Stimulated activated CD8-positive, alpha-beta memory T cell treated with anti-CD3 and anti-CD28 coated beads, Interleukin-4, amount 100 ng/mL, for 1 hour (primary cell): ENCODE data around the gene CRYBA4.
A peak's percentile ranks its signal among the peaks of the same experiment; 100 is the strongest.

ENCODE experiments used
- DNase-seq, 2 donors: peaks; one replicate each; pipeline ENCODE4 v3.0.0-alpha.2; 2020; ENCODE audit warnings: low read depth in 2 of 2, low spot score in 1 of 2

Gene CRYBA4

DNA sequence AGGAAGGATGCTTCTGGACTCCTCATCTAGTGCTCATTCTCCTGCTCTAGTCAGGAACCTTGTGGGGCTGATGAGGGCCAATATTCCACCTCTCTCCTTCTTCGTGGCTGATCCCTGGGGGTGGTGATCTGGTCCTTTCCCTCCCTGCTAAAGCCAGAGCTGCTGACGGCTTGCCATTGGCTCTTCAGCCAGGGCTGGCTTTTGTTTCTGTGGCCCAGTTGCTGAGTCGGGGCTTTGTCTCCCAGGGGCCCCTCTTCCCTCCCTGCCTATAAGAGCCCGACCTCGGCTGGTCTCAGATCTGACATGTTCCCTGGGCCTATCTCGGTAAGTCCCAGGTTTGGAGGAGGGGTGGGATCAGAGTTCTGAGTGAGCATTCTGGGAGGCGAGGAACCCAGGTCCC lies at the start of gene CRYBA4:
TSS of gene CRYBA4 (plus strand) at position 301 of the 400 bp plus-strand sequence. CDS start 634 bp downstream, outside the sequence.
- DNase-seq: no peak

DNA sequence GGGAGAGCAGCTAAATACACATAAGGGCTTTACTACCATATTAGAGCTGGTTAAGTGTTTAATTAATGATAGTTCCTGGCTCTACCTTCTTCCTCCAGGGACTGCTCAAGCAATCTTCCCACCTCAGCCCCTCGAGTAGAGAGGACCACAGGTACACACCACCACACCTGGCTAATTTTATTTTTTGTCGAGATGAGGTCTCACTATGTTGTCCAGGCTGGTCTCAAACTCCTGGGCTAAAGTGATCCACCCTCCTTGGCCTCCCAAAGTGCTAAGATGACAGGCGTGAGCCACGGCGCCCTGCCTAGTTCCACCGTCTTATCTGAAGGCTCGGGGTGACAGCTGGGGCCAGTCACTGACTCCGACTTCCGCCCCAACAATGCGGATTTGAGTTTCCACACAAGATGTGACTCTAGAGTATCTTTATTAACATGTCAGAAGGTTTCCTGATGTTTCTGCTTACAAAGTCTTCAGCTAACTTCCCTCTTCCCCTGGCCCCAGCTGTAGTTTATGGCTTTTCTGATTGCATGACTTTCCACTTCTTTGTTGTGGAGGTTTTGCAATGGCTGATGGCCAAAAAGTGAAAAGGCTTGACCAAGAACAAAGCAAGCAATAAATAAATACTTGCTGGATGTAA lies 48.6 kb upstream of the CRYBA4 start:
- DNase-seq: no peak

DNA sequence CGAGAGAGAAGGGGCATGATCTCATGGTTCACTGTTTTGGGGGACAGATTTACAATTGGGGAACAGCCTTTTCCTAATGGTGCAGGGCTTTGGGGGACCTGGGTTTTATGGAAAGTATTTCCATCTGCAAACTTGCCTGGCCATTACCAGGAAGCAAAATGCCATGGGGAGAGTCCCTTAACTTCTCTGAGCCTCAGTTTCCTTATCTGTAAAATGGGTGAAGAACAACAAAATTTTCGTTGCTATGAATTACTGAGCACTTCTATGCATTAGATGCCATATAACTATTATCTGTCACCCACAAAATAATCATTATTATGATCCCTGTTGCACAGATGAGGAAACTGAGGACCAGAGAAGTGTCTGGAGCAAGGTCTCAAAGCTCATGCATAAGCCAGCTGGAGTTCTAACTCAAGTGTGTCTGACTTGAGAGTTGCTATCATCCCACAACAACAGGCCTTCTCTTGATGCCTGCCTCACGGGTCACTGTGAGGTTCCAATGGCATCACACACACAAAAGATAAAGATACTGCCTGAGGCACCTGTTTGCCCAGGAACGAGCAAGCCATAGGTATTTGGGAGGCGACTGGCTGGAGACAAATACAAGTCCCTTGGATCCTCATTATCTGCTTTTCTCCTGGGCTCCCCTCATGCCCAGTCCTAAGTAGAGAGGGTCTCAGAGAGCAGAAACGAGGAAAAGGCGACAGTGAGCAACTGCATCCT lies 47.6 kb upstream of the CRYBA4 start:
- no peak for DNase-seq

DNA sequence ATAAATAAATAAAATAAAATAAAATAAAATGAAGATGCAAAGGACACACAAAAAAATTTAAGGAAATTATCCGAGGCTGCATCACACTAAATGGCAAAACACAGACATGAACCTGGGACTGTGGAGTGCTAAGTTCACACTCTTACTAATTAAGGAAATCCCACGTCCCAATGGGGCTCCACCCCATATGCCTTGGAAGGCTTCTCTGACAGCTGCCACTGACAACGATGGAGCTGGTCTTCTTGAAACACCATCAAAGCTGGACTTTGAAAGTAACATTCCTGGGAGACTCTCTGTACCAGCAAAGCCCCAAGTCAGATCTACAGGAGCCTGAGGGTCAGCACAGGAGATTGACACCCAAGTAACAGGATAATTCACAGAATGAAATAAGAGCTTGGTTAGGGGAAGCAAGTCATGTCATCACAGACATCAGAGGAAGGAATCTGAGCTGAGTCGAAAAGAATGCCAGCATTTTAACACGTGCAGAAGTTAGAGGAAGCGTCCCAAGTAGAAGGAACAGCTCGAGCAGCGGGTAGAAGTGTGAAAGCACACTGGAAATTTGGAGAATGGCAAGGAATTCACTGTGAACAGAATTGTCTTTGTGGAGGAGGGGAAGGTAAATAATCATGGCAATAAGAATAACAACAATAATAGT lies 45.6 kb upstream of the CRYBA4 start:
- DNase-seq: no peak

DNA sequence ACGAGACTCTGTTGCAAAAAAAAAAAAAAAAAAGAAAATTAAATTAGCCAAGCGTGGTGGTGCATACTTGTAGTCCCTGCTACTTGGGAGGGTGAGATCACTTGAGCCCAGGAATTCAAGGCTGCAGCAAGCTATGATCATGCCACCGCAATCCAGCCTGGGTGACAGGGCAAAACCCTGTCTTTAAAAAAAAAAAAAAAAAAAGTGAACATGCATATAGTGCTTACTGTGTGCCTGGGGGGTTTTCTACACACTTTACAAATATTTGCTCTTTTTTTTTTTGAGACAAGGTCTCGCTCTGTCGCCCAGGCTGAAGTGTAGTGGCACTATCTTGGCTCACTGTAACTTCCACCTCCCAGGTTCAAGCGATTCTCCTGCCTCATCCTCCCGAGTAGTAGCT lies 44.7 kb upstream of the CRYBA4 start:
- DNase-seq: no peak

DNA sequence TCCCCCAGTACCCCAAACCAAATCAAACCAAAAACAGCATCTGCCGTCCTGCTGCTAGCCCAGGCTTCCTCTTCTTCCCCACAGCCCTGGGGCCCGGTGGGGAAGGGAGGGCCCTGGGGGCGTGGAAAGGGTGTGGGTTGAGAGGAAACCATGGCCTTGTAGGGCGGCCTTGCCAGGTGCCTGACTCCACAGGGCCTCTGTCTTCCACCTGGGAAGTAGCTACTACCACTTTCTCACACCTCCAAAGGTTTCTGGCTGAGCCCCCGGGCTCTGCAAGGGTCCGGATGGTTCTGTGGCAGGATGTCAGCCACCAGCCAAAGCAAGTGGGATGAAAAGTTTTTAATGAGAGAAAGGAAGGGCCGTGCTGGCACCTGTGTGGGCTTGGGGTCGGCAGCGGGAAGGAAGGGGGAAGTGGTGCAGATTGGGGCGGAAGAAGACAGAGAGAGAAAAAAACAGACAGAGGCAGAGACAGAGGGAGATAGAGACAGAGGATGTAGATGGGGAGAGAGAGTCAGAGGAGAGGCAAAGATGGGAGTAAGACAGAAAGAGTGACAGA lies 42.4 kb upstream of the CRYBA4 start:
- no peak for DNase-seq

DNA sequence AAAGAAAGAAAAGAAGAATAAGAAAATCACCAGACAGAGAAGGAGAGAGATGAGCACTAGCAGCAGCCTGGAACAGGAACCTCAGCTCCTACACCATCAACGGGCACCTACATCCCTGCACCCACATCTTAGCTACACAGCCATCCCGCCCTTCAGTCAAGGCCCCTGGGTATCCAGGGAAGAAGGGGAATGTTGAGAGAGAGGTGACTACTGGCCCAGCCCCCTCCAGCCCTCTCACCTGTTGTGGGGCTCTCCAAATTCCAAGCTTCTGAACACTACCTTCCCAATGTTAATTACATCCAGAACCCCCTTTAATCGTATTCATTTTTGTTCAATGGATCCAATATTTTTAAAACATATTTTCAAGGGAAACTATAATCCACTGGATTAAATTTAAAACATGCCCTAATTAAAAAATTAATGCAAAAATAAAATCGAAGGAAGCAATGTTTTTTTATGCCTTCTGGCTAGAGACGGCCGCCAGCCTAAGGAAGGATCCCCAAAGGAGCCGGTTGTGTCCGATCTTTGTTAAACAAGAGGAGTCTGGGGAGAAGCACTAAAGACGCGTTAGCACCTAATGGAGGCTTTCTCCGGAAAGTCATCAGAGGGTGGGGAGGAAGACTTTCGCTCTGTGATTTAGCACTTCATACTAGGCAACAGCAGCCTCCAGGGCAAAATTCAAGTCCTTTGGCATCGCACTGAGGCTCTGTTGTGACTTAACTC lies 41.4 kb upstream of the CRYBA4 start:
- DNase-seq: no peak

DNA sequence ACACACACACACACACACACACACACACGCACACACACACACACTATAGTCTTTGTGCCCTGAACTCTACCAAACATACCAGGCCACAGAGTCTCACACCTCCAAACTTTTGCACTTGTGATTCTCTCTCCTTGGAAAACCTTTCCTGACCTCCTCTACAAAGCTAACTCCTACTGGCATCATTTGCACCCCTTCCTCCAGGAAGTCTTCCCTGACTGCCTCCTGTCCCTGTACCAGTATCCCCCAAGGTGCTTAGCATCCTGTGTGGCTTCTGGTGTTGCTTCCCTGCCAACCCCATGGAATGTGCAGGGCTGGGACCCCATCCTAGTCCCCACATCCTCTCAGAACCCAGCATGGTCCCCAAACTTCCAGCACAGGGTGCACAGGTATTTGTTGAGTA lies 40.7 kb upstream of the CRYBA4 start:
- no peak for DNase-seq

DNA sequence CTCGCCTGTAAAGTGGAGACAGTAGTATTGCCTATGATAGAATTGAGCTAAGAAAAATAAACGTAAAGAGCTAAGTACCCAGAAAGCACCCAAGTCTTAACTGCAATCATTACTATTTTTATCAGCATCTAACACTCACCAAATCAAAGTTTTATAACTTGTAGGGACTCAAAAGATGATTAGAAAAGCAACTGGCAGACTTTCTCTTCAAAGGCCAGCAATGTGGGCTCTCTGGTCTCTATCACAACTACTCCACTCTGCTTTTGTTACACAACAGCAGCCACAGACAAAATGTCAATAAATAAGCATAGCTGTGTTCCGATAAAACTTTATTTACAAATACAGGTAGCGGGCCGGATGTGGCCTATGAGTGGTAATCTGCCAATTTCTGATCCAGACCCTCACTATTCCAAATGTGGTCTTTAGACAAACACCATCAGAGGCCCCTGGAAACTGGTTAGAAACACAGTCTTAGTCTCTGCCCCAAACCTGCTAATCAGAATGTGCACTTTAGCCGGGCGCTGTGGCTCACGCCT lies 40.1 kb upstream of the CRYBA4 start:
- no peak for DNase-seq

DNA sequence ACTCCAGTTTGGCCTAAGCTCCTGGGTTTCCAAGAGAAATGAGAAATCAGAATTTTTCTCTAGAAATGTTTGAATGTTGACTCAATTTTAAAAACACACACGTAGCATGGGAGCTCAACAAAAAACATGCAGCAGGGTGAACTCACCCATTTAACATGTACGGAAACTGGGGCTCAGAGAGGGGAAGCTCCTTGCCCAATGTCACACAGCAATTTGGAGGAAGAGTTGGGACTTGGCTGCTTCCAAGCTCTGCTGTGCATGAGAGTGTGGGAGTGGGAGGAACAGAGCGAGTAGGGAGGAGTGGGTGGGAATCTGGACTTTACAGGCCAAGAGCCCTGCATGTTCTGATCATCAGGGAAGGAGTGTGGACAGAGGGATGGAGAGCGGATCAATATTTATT lies 37.8 kb upstream of the CRYBA4 start:
- no peak for DNase-seq

DNA sequence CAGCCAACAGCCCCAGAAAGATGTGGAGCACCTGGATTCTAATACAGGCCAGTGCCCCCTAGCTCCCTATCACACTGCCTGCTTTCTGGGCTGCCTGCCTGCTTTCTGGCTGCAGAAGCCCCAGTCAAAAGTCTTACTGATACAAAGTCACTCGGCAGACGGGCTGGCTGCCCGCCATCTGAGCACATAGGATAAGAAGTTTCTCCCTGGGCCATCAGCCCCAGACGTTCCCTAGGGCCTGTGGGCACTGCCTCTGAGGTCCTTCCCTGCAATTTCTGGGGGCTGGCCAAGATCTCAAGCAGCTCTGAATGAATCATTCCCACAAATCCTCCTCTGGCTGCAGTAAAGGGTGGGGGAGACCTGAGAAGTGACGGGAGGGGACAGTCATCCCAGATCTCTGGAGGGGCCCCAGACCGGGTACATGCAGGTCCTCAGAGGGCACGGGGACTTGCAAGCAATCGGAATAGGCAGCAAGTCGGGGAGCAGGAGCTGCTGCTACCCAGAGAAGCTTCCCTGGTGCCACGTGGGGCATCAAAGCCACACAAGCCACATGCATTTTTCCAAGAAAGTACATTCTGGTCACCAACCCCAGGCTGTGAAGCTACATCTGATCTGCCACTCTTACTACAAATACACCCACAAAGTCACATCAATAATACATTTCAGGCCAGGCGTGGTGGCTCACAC lies 36.5 kb upstream of the CRYBA4 start:
- DNase-seq: no peak

DNA sequence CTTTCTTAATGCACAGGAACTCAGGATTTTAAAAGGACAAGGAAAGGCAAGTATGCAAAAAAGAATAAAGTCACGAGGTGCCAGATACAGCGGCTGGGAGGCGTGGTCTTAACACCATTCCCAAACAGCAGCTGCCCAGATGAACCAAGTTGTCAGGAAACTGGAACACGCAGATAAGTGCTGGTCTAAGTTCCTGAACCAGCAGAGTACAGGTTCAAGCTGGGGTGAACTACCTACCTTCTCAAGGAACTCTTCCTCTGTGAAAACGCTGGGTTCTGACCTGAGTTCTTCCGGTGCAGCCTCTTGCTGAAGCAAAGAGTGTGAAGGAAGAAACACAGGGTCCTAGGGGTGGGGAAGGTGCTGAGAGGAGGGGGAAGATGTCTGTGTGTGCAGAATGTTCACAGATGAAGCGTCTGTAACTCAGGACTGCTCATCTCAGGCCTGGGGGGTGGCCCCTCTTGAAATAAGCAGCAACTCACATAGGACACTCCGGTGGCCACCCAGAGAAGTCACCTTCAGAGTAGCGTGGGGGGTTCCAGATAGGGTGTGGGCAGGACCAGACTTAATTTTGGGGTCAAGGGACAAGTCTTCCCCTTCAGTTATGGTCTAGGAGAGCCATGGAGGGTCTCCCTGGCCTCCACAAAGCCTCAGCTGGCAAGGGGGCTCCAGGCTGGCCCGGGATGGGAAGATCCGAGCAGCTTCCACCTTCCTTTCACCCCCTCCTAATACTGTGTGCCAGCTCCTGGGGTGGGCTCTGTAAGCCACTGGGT lies 35.0 kb upstream of the CRYBA4 start:
- DNase-seq: no peak

DNA sequence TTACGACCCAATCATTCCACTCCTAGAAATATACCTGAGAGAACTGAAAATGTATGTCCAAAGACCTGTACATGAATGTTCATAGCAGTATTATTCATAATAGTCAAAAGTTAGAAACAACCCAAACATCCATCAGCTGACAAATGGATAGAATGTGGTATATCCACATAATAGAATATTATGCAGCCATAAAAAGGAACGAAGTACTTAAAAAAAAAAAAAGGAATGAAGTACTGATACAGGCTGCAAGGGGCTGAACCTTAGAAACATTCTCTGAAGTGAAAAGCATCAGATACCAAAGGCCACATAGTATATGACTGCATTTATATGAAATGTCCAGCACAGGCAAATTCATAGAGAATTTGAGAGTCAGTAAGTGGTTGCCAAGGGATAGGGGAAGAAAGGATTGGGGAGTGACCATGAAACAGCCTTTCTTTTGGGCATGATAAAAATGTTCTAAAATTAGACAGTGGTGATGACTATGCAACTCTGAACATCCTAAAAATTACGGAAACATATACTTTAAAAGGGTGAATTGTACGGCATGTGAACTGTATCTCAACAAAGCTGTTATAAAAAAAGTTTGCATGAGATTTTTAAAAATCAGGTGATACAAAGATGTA lies 33.7 kb upstream of the CRYBA4 start:
- DNase-seq: no peak

DNA sequence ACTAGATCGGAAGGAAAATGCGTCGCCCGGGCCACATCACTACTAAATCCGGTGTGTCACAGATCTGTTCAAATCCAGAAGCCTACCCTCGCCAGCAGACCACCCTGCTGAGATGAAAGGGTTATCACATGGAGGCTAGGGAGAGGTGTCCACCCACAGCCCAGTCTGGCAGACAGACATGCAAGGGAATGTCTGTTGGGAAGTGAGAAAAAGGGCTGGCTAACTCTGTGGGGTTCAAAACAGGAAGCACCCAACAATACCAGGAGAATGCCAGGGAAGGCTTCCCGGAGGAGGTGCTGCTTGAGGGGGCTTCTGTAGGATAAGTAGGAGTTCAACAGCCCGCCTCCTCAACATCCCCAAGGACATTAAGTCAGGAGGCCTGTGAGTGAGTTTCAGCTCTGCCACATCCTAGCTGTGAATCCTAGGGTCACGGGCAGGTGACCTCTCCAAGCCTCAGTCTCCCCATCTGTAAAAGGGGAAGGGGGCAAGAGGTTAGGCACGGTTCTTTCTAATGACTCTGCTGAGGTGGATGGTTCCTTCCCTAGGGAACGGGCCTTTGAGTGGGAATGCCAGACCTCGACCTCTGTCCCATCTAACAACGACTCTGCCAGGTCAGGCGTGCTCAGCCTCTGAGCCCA lies 32.9 kb upstream of the CRYBA4 start:
- DNase-seq: no peak

DNA sequence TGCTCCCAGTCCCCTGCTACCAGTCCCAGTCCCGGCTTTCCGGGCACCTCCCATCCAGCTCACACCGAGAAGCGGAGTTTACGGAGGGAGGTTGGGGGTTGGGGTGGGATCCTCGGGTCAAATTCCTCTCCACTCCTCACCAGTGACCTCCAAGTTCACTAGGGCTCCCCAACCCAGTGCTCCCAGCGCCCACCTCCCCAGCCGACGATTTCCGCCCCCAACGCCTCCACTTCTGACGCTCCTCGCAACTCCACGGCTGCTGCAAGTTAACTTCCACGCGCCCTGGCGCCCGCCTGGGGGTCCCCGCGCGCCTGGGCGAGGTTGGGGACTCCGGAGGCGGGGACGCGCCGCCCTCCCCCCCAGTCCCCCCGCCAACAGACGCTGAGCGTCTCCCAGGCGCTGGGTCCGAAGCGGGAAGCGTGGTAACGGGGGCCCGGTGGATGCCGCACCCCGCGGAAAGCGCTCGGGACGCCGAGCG lies 32.4 kb upstream of the CRYBA4 start:
- no peak for DNase-seq

DNA sequence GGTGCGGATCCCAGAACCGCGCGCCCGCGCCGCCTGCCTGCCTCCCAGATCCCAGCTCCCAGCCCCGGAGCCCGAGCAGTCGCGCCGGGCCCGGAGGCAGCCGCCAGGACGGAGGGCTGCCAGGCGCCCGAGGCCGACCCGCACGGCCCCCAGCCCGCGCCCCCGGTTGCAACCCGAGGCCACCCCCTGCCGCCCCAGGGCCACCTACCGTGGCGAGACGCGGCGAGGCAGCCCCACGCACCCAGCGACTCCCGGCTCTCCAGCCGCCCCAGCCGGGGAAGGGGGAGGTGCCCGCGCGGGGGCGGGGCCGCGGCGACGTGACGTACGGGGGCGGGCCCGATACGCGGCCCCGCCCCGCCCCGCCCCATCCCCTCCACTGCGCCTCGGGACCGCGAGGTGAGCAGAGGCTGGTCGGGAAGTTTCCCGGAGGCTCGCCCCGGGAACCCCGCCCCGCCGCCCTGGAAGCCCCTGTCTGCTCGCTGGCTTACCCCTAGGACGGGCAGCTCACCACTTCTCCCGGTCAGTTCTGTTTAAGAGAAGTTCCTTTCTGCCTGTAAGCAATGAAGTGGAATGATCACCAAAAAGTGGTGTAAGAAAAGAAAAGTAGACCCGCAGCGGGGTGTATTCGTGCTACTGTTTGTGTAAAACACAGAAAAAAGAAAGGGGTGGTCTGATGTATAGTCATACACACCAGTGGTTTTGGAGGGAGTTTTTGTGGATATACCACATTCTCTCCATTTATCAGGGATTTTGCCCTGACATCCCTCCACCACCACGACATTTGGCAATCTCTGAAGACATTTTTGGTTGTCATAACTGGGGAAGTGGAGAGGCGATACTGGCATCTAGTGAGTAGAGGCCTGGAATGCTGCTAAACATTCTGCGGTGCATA lies 31.7 kb upstream of the CRYBA4 start, which contains the start of gene TPST2:
TSS of gene TPST2 (minus strand) at position 288 of the 892 bp plus-strand sequence. CDS start 48,502 bp downstream, outside the sequence.
- DNase-seq: peak; percentile 44 to 59

DNA sequence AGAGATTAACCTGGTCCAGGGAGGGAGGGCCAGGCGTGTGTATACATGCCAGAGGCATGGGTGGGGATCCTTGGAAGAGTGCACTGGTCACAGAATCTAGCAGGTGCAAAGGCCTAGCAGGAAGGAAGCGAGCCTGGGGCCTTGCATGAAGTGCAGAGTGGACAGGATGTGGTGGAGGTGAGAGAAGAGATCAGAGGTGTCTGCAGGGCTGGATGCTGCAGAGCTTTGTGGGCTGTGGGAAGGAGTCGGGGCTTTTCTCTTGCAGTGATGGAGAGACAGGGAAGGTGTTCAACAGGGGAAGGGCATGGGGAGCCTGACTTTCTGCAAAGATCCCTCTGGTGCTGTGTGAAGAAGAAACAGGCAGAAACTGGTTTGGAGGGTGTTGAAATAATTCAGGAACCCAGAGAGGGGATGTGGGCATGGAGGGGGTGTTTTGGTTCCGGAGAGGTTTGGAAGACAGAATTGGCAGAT lies 29.3 kb upstream of the CRYBA4 start:
- DNase-seq: no peak
